ENCODE results near the gene TMED1.
A peak's percentile ranks its signal among the peaks of the same experiment; 100 is the strongest.

Gene TMED1

GRCh38 chr19:10815007-10815536 is 20.9 kb downstream of the TMED1 start:
- H3K27me3 ChIP-seq (ENCODE audit: control insufficient read depth, insufficient read depth, low read length), result no peaks in the 10 kb centered on the region
- no peak overlapping the region for H3K4me3 ChIP-seq (ENCODE audit: low read length)
- peaks cover 42% of the 10 kb centered on the region for H3K4me1 ChIP-seq (ENCODE audit: control insufficient read depth, insufficient read depth, low read length)
- peaks cover 57% of the 10 kb centered on the region for H3K36me3 ChIP-seq (ENCODE audit: insufficient read depth, low read length)
- no peak overlapping the region for H3K9ac ChIP-seq (ENCODE audit: low read depth, low read length)
- H3K9me3 ChIP-seq (replicated peaks; ENCODE audit: low read length), result no peaks in the 10 kb centered on the region
- H3K4me2 ChIP-seq (ENCODE audit: low read length), result no peak overlapping the region

- no peak overlapping the region for H3K4me3 ChIP-seq (ENCODE audit: low read length)
- peak overlapping the region; percentile 11 for H3K4me2 ChIP-seq (ENCODE audit: low read length)
- H3K36me3 ChIP-seq (ENCODE audit: insufficient read depth, low read length), result peaks cover 65% of the 10 kb centered on the region
- H3K27me3 ChIP-seq (ENCODE audit: control insufficient read depth, insufficient read depth, low read length), result no peaks in the 10 kb centered on the region
- H3K4me1 ChIP-seq (ENCODE audit: control insufficient read depth, insufficient read depth, low read length), result peaks cover 35% of the 10 kb centered on the region
- peak overlapping the region; percentile 56 for H3K9ac ChIP-seq (ENCODE audit: low read depth, low read length)
- no peaks in the 10 kb centered on the region for H3K9me3 ChIP-seq (replicated peaks; ENCODE audit: low read length)
Observed at GRCh38 chr19:10812902-10813404, 23.1 kb downstream of the TMED1 start.

GRCh38 chr19:10812196-10812595 is 23.8 kb downstream of the TMED1 start:
- Histone ChIP-seq H3K9me3 (replicated peaks; ENCODE audit: low read length) (no peaks in the 10 kb centered on the region), H3K4me3 (ENCODE audit: low read length) (no peak overlapping the region), H3K36me3 (ENCODE audit: insufficient read depth, low read length) (peaks cover 62% of the 10 kb centered on the region), H3K27me3 (ENCODE audit: control insufficient read depth, insufficient read depth, low read length) (no peaks in the 10 kb centered on the region), H3K4me2 (ENCODE audit: low read length) (no peak overlapping the region), H3K4me1 (ENCODE audit: control insufficient read depth, insufficient read depth, low read length) (peaks cover 28% of the 10 kb centered on the region), H3K9ac (ENCODE audit: low read depth, low read length) (no peak overlapping the region)

GRCh38 chr19:10811391-10812111 is 24.5 kb downstream of the TMED1 start:
- Histone ChIP-seq H3K27me3 (ENCODE audit: control insufficient read depth, insufficient read depth, low read length) (no peaks in the 10 kb centered on the region), H3K4me2 (ENCODE audit: low read length) (no peak overlapping the region), H3K36me3 (ENCODE audit: insufficient read depth, low read length) (peaks cover 61% of the 10 kb centered on the region), H3K4me1 (ENCODE audit: control insufficient read depth, insufficient read depth, low read length) (peaks cover 21% of the 10 kb centered on the region), H3K9ac (ENCODE audit: low read depth, low read length) (no peak overlapping the region), H3K4me3 (ENCODE audit: low read length) (no peak overlapping the region), H3K9me3 (replicated peaks; ENCODE audit: low read length) (no peaks in the 10 kb centered on the region)

- Histone ChIP-seq H3K9ac (ENCODE audit: low read depth, low read length) (no peak overlapping the region), H3K27me3 (ENCODE audit: control insufficient read depth, insufficient read depth, low read length) (no peaks in the 10 kb centered on the region), H3K4me1 (ENCODE audit: control insufficient read depth, insufficient read depth, low read length) (peaks cover 14% of the 10 kb centered on the region), H3K9me3 (replicated peaks; ENCODE audit: low read length) (no peaks in the 10 kb centered on the region), H3K36me3 (ENCODE audit: insufficient read depth, low read length) (peaks cover 61% of the 10 kb centered on the region), H3K4me2 (ENCODE audit: low read length) (no peak overlapping the region), H3K4me3 (ENCODE audit: low read length) (no peak overlapping the region)
Observed at GRCh38 chr19:10809651-10810285, 26.2 kb downstream of the TMED1 start.

GRCh38 chr19:10808937-10809649 is 26.9 kb downstream of the TMED1 start:
- peaks cover 14% of the 10 kb centered on the region for H3K4me1 ChIP-seq (ENCODE audit: control insufficient read depth, insufficient read depth, low read length)
- H3K4me3 ChIP-seq (ENCODE audit: low read length), result no peak overlapping the region
- H3K9ac ChIP-seq (ENCODE audit: low read depth, low read length), result no peak overlapping the region
- H3K27me3 ChIP-seq (ENCODE audit: control insufficient read depth, insufficient read depth, low read length), result no peaks in the 10 kb centered on the region
- no peaks in the 10 kb centered on the region for H3K9me3 ChIP-seq (replicated peaks; ENCODE audit: low read length)
- H3K4me2 ChIP-seq (ENCODE audit: low read length), result no peak overlapping the region
- peaks cover 60% of the 10 kb centered on the region for H3K36me3 ChIP-seq (ENCODE audit: insufficient read depth, low read length)

- peaks cover 63% of the 10 kb centered on the region for H3K36me3 ChIP-seq (ENCODE audit: insufficient read depth, low read length)
- H3K9ac ChIP-seq (ENCODE audit: low read depth, low read length), result no peak overlapping the region
- H3K9me3 ChIP-seq (replicated peaks; ENCODE audit: low read length), result no peaks in the 10 kb centered on the region
- no peak overlapping the region for H3K4me3 ChIP-seq (ENCODE audit: low read length)
- H3K4me1 ChIP-seq (ENCODE audit: control insufficient read depth, insufficient read depth, low read length), result no peaks in the 10 kb centered on the region
- H3K4me2 ChIP-seq (ENCODE audit: low read length), result no peak overlapping the region
- no peaks in the 10 kb centered on the region for H3K27me3 ChIP-seq (ENCODE audit: control insufficient read depth, insufficient read depth, low read length)
Observed at GRCh38 chr19:10805758-10806247, 30.2 kb downstream of the TMED1 start.

GRCh38 chr19:10805065-10805757 is 30.8 kb downstream of the TMED1 start:
- Histone ChIP-seq H3K4me2 (ENCODE audit: low read length) (no peak overlapping the region), H3K27me3 (ENCODE audit: control insufficient read depth, insufficient read depth, low read length) (no peaks in the 10 kb centered on the region), H3K4me3 (ENCODE audit: low read length) (no peak overlapping the region), H3K4me1 (ENCODE audit: control insufficient read depth, insufficient read depth, low read length) (no peaks in the 10 kb centered on the region), H3K9me3 (replicated peaks; ENCODE audit: low read length) (no peaks in the 10 kb centered on the region), H3K9ac (ENCODE audit: low read depth, low read length) (no peak overlapping the region), H3K36me3 (ENCODE audit: insufficient read depth, low read length) (peaks cover 64% of the 10 kb centered on the region)

- H3K36me3 ChIP-seq (ENCODE audit: insufficient read depth, low read length), result peaks cover 57% of the 10 kb centered on the region
- H3K4me2 ChIP-seq (ENCODE audit: low read length), result no peak overlapping the region
- no peak overlapping the region for H3K9ac ChIP-seq (ENCODE audit: low read depth, low read length)
Observed at GRCh38 chr19:10803252-10803651, 32.8 kb downstream of the TMED1 start.

GRCh38 chr19:10802479-10802878 is 33.5 kb downstream of the TMED1 start:
- Histone ChIP-seq H3K9me3 (replicated peaks; ENCODE audit: low read length) (no peaks in the 10 kb centered on the region), H3K9ac (ENCODE audit: low read depth, low read length) (no peak overlapping the region), H3K4me2 (ENCODE audit: low read length) (no peak overlapping the region), H3K27me3 (ENCODE audit: control insufficient read depth, insufficient read depth, low read length) (no peaks in the 10 kb centered on the region), H3K4me1 (ENCODE audit: control insufficient read depth, insufficient read depth, low read length) (no peaks in the 10 kb centered on the region), H3K4me3 (ENCODE audit: low read length) (no peak overlapping the region), H3K36me3 (ENCODE audit: insufficient read depth, low read length) (peaks cover 65% of the 10 kb centered on the region)

More at GRCh38 chr19:10803252-10803651, 32.8 kb downstream of the TMED1 start:
- Histone ChIP-seq H3K4me1 (ENCODE audit: control insufficient read depth, insufficient read depth, low read length) (no peaks in the 10 kb centered on the region), H3K9me3 (replicated peaks; ENCODE audit: low read length) (no peaks in the 10 kb centered on the region), H3K4me3 (ENCODE audit: low read length) (no peak overlapping the region), H3K27me3 (ENCODE audit: control insufficient read depth, insufficient read depth, low read length) (no peaks in the 10 kb centered on the region)

GRCh38 chr19:10800488-10800887 is 35.5 kb downstream of the TMED1 start:
- Histone ChIP-seq H3K27me3 (ENCODE audit: control insufficient read depth, insufficient read depth, low read length) (no peaks in the 10 kb centered on the region), H3K4me3 (ENCODE audit: low read length) (no peak overlapping the region), H3K4me2 (ENCODE audit: low read length) (no peak overlapping the region), H3K9me3 (replicated peaks; ENCODE audit: low read length) (no peaks in the 10 kb centered on the region), H3K36me3 (ENCODE audit: insufficient read depth, low read length) (peaks cover 75% of the 10 kb centered on the region), H3K9ac (ENCODE audit: low read depth, low read length) (no peak overlapping the region), H3K4me1 (ENCODE audit: control insufficient read depth, insufficient read depth, low read length) (no peaks in the 10 kb centered on the region)
